LNCaP clone FGC (cell line): ENCODE results near the gene ANKRD66.
"Not testable (repeated sequence)": the region's sequence is repeated elsewhere in the genome, so short reads cannot be mapped to it uniquely, and the experiment has no call there.

Experiments
- DNase-seq: peaks from one replicate; pipeline ENCODE4 v3.0.0-alpha.2; 2011; ENCODE audit warnings: low read depth
- H3K4me3 ChIP-seq: 2 replicates; pipeline ENCODE4 v1.5.1; 2011; ENCODE audit warnings: mild to moderate bottlenecking, low read depth, low read length, control low read depth
- TF ChIP-seq, protein P1 (sequence below): IDR thresholded peaks from 2 replicates; pipeline ENCODE4 v1.5.1; 2012; ENCODE audit warnings: mild to moderate bottlenecking; ENCODE audit not compliant: control insufficient read depth, insufficient read depth; ENCODE audit errors: extremely low read depth

ANKRD66 gene

DNA sequence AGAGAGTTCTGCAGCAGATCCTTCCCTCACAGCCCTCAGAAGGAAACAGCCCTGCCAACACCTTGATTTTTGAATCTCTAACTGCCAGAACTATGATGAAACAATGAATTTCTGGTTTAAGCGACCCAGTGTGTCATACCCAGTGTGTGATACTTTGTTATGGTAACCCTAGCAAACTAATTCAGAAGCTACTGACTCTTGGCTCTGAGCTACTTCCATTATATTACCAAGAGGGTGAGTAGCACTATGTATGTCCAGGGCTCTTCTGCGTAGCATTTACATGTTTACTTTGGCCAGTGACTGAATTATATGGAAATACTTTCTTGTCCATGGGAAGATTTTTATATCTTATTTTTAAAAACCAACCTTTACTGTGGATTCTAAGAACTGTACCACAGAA lies 16.7 kb downstream of the ANKRD66 start:
- TF ChIP-seq, protein P1, sequence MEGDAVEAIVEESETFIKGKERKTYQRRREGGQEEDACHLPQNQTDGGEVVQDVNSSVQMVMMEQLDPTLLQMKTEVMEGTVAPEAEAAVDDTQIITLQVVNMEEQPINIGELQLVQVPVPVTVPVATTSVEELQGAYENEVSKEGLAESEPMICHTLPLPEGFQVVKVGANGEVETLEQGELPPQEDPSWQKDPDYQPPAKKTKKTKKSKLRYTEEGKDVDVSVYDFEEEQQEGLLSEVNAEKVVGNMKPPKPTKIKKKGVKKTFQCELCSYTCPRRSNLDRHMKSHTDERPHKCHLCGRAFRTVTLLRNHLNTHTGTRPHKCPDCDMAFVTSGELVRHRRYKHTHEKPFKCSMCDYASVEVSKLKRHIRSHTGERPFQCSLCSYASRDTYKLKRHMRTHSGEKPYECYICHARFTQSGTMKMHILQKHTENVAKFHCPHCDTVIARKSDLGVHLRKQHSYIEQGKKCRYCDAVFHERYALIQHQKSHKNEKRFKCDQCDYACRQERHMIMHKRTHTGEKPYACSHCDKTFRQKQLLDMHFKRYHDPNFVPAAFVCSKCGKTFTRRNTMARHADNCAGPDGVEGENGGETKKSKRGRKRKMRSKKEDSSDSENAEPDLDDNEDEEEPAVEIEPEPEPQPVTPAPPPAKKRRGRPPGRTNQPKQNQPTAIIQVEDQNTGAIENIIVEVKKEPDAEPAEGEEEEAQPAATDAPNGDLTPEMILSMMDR, result no peak
- no peak overlapping the region for H3K4me3 ChIP-seq
- no peak for DNase-seq

DNA sequence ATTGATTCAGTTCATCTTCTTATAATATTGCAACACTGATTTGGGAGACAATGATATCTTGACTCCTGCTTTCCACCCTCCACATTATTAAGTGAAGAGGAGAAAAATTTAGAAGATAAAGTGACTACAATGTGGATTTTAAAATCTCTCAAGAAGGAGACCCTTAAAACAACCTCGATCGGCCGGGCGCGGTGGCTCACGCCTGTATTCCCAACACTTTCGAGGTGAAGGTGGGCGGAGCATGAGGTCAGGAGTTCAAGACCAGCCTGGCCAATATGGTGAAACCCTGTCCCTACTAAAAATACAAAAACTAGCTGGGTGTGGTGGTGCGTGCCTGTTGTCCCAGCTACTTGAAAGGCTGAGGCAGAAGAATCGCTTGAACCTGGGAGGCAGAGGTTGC lies 17.5 kb downstream of the ANKRD66 start:
- DNase-seq, H3K4me3 ChIP-seq: not testable (repeated sequence)

DNA sequence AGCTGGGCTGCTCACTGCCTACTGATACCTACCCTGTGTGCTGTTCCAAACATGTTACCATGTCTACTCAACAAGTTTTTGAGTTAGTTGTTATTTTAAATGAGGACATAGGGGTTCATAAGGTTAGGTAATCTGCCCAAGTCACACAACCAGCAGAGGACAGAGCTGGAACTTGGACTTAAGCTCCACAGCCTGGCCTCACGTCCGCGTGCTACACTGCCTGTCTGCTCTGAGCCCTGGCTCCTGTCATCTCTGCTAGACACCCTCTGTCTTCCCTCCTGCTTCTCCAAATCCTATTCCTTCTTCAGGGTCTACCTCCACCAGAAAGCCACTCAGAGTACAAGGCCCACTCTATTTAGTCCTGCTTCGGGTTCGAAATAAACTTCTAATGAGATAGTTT lies 18.2 kb downstream of the ANKRD66 start:
- no peak for DNase-seq
- TF ChIP-seq, protein P1, result no peak
- H3K4me3 ChIP-seq, result no peak overlapping the region

DNA sequence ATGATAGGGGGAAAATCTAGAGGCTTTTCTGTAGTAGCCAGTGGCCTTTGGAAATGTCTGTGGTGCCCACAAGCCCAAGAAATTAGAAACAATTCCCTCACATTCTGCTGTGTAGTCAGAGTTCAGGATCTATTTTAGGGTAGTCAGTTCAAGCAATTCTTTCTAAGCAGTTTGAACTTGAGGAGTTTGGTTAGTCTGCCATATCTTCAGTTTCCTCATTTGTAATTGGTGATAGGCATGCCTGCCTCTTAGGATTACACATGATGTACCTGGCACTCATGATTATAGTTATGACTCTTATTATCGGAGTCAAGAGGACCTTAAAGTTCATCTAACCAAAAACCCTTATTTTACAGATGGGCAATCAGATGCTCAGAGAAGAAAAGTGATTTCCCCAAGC lies 25.3 kb downstream of the ANKRD66 start:
- TF ChIP-seq, protein P1, result no peak
- DNase-seq, result no peak
- no peak overlapping the region for H3K4me3 ChIP-seq

DNA sequence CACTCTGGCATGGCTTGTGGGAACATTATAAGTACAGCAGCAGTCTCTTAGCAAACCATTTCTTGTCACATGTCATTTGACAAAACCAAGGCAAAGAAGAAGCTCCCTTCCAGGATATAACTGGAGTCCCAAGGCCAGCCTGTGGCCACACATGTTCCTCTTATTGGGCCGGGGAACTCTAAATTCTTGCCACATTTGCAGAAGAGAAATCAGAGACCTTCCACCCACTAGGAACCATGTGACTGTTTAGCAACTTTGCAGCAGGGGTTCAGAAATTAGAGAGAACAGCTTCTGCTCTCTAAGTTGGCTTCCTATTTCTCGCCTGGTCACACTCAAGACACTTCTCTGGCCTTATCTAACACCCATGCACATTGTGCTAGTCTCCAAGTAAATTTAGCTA lies 26.0 kb downstream of the ANKRD66 start:
- H3K4me3 ChIP-seq, result no peak overlapping the region
- no peak for DNase-seq
- TF ChIP-seq, protein P1, result no peak

DNA sequence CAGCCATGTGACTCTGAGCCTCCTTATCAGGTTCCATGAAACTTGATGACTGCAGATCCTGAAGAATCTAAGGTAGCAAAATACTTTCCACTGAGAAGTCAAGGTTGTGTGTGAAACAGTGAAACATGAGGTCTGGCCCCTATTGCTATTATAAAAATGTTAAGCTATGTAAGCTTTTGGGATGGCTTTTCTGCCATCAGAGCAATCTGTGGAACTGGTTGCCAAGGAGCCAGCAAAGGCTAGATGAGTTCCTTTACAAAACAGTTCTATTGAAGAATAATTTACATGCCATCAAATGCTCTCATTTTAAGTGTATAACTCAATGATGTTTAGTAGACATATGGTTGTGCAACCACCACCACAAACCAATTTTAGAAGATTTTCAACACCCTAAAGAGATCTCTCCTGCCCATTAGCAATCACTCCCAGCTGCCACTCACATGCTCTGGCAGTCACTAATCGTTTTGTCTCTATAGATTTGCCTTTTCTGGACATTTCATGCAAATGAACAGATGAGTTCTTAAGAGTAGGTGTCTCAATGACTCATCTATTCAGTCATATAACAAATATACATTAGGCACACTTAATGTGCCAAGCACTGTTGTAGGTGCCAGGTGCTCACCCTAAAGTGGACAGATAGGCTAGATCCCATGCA lies 26.6 kb downstream of the ANKRD66 start:
- DNase-seq, result no peak
- TF ChIP-seq, protein P1, result no peak
- H3K4me3 ChIP-seq, result no peak overlapping the region

DNA sequence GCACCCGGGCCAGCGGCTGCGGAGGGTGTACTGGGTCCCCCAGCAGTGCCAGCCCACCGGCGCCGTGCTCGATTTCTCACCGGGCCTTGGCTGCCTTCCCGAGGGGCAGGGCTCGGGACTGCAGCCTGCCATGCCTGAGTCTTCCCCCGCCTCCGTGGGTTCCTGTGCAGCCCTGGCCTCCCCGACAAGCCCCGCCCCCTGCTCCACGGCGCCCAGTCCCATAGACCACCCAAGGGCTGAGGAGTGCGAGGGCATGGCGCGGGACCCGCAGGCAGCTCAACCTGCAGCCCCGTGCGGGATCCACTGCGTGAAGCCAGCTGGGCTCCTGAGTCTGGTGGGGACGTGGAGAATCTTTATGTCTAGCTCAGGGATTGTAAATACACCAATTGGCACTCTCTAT lies 28.0 kb downstream of the ANKRD66 start:
- H3K4me3 ChIP-seq, DNase-seq: not testable (repeated sequence)

DNA sequence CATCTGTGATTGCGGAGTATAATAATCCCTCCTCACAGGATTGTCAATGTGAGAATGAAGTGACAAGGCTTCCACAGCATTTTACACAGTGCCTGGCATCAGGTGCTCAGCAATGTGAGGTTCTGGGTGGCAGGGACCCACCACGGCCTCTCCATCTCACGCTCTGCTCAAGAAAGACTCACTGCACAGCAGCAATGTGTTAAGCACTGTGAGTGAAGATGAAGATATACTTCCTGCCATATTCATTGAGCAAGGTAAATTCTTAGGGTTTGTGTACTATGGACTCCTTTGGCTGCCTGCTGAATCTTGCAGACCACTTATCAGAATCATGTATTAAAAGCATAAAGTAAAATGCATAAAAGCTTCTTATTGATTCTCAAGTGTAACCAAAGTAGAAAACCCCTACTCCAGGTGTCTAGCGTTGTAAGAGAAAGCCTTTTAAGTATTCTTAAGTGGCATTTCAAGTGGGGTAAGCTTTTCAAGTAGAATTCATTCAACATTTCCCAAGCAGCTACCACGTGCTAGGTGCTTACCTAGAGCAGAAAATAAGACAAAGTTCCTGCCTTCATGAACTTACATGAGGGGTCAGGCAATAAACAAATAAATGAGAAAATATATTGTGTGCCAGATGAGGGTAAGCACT lies 29.5 kb downstream of the ANKRD66 start:
- TF ChIP-seq, protein P1, result no peak
- no peak overlapping the region for H3K4me3 ChIP-seq
- no peak for DNase-seq
